ENCODE results near the gene SLFN12. TPM values are rescaled to one million over a fixed set of nuclear protein-coding genes. Genes with fewer than 3 reads are reported as not detected.
"Not testable (repeated sequence)": the region's sequence is repeated elsewhere in the genome, so short reads cannot be mapped to it uniquely, and the experiment has no call there.

Gene SLFN12
- total RNA-seq, 4 donors from 2014 or later: 0.62 to 5.6 (median 1.8) TPM

DNA sequence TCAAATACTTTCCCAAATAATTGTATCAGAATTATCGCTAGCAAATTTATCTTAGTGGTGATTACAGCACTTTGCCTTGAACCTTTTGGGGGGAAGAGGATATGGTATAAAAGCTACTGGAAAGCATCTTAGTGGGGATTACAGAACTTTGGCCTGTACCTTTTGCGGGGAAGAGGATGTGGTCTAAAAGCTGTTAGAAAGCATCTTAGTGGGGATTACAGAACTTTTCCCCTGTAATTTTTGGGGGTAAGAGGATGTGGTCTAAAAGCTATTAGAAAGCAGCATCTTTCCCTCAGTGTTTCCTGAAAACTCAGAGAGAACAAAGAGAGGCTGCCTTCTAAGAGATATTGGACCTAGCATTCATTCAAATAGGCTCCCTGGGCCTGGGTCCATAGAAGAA is 4.1 kb downstream of the SLFN12 start:
- no peak for TF ChIP-seq POLR2AphosphoS5 (IDR thresholded peaks at IDR 0.05)
- TF ChIP-seq EP300 (IDR thresholded peaks at IDR 0.05): no peak
- TF ChIP-seq, protein P1, sequence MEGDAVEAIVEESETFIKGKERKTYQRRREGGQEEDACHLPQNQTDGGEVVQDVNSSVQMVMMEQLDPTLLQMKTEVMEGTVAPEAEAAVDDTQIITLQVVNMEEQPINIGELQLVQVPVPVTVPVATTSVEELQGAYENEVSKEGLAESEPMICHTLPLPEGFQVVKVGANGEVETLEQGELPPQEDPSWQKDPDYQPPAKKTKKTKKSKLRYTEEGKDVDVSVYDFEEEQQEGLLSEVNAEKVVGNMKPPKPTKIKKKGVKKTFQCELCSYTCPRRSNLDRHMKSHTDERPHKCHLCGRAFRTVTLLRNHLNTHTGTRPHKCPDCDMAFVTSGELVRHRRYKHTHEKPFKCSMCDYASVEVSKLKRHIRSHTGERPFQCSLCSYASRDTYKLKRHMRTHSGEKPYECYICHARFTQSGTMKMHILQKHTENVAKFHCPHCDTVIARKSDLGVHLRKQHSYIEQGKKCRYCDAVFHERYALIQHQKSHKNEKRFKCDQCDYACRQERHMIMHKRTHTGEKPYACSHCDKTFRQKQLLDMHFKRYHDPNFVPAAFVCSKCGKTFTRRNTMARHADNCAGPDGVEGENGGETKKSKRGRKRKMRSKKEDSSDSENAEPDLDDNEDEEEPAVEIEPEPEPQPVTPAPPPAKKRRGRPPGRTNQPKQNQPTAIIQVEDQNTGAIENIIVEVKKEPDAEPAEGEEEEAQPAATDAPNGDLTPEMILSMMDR (IDR thresholded peaks at IDR 0.05): no peak
- no peak for TF ChIP-seq POLR2A (IDR thresholded peaks at IDR 0.05)
- no peak overlapping the region for H3K27ac ChIP-seq
- DNase-seq (ENCODE audit: low spot score in 2 of 2): no peak
- 94% methylated on average over 2 of the region's 2 CpGs for WGBS
- H3K4me3 ChIP-seq: no peak overlapping the region
- H3K27me3 ChIP-seq: no peaks in the 10 kb centered on the region
- no peaks in the 10 kb centered on the region for H3K9me3 ChIP-seq
- no peaks in the 10 kb centered on the region for H3K36me3 ChIP-seq
- H3K4me1 ChIP-seq: peaks cover 15% of the 10 kb centered on the region

DNA sequence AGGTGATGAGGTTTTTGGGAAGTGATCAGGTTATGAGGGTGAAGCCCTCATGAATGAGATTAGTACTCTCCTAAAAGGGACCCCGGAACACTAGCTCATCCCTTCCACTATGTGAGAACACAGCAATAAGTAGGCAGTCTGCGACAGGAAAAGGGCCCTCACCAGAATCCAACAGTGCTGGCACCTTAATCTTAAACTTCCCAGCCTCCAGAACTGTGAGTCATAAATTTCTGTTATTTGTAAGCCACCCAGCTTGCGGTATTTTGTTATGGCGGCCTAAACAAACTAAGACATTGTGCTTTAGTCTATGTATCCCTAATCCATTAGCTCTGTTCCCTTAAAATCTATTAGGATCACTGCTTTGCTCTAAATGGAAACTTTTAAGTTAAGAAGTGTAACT is 8.5 kb downstream of the SLFN12 start:
- 93% methylated on average over 4 of the region's 4 CpGs for WGBS

DNA sequence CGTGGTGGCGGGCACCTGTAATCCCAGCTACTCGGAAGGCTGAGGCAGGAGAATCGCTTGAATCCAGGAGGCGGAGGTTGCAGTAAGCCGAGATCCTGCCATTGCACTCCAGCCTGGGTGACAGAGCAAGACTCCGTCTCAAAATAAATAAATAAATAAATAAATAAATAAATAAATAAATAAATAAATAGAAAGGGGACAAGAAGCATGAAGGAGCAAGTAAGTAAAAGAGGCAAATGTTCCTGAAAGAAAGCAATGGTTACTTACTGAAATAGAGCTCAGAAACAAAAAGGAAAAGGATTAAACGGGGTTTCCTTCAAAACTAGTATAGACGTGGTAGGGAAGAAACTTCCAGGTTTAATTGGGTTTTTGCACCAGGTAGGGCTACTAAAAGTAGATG is 11.2 kb downstream of the SLFN12 start:
- H3K4me1 ChIP-seq; DNase-seq (ENCODE audit: low spot score in 2 of 2); H3K9me3 ChIP-seq; H3K27me3 ChIP-seq; H3K27ac ChIP-seq; H3K4me3 ChIP-seq: not testable (repeated sequence)
- H3K36me3 ChIP-seq: peaks cover 12% of the 10 kb centered on the region
- WGBS: 93% methylated on average over 9 of the region's 9 CpGs

More for the DNA sequence above, 8.5 kb downstream of the SLFN12 start:
- no peak for DNase-seq (ENCODE audit: low spot score in 2 of 2)
- no peak for TF ChIP-seq EP300 (IDR thresholded peaks at IDR 0.05)
- no peak for TF ChIP-seq POLR2A (IDR thresholded peaks at IDR 0.05)
- no peak for TF ChIP-seq POLR2AphosphoS5 (IDR thresholded peaks at IDR 0.05)
- TF ChIP-seq, protein P1 (IDR thresholded peaks at IDR 0.05): no peak
- no peaks in the 10 kb centered on the region for H3K9me3 ChIP-seq
- H3K36me3 ChIP-seq: peaks cover 5% of the 10 kb centered on the region
- H3K27me3 ChIP-seq: no peaks in the 10 kb centered on the region
- H3K4me1 ChIP-seq: no peaks in the 10 kb centered on the region
- H3K27ac ChIP-seq: no peak overlapping the region
- no peak overlapping the region for H3K4me3 ChIP-seq

DNA sequence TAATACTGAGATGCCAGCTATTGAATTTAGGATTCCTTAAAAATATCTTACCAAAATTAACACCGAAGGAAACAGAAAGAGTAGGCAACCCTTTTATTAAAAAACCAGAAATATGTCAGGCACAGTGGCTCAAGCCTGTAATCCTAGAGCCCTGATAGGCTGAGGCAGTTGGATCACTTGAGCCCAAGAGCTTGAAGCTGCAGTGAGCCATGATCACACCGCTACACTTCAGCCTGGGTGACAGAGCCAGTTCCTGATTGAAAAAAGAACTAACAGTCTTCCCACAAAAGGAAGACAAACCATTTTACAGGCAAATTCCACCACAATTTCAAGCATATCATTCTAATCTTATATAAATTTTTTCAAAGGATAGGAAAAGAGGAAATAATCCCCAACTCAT is 15.6 kb downstream of the SLFN12 start:
- Histone ChIP-seq H3K9me3 (no peaks in the 10 kb centered on the region), H3K27me3 (no peaks in the 10 kb centered on the region), H3K27ac (no peak overlapping the region), H3K36me3 (peaks cover 18% of the 10 kb centered on the region), H3K4me3 (no peak overlapping the region), H3K4me1 (no peaks in the 10 kb centered on the region)
- 91% methylated on average over 2 of the region's 2 CpGs for WGBS
- DNase-seq (ENCODE audit: low spot score in 2 of 2): no peak
- no peak for TF ChIP-seq EP300 (IDR thresholded peaks at IDR 0.05)
- no peak for TF ChIP-seq POLR2AphosphoS5 (IDR thresholded peaks at IDR 0.05)

DNA sequence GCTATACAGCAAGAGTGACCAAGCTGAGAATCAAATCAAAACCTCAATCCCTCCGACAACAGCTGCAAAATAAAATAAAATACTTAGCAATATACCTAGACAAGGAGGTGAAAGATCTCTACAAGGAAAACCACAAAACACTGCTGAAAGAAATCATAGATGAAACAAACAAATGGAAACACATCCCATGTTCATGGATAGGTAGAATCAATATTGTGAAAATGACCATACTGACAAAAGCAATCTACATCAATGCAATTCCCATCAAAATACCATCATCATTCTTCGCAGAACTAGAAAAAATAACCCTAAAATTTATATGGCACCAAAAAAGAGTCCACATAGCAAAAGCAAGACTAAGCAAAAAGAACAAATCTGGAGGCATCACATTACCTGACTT is 17.6 kb downstream of the SLFN12 start:
- WGBS: 98% methylated on average over 2 of the region's 2 CpGs

DNA sequence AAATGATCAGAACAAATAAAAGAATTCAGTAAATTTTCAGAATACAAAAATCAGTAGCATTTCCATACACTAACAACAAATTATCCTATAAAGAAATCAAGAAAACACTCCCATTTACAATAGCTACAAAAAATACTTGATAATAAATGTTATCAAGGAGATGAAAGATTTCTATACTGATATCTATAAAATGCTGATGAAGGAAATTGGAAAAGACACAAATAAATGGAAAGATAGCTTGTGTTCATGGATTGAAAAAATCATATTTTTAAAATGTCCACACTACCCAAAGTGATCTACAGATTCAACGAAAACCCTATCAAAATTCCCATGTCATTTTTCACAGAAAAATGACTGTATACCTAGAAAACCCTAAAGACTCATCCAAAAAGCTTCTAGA is 18.1 kb downstream of the SLFN12 start:
- TF ChIP-seq POLR2AphosphoS5 (IDR thresholded peaks at IDR 0.05) (no peak), EP300 (IDR thresholded peaks at IDR 0.05) (no peak), POLR2A (IDR thresholded peaks at IDR 0.05) (no peak)
- TF ChIP-seq, protein P1 (IDR thresholded peaks at IDR 0.05): no peak
- Histone ChIP-seq H3K27ac (no peak overlapping the region), H3K36me3 (peaks cover 32% of the 10 kb centered on the region), H3K4me1 (no peaks in the 10 kb centered on the region), H3K4me3 (no peak overlapping the region), H3K27me3 (no peaks in the 10 kb centered on the region), H3K9me3 (no peaks in the 10 kb centered on the region)
- no peak for DNase-seq (ENCODE audit: low spot score in 2 of 2)
- 88% methylated on average over 1 of the region's 1 CpG for WGBS

More for the DNA sequence above, 17.6 kb downstream of the SLFN12 start:
- not testable (repeated sequence) for H3K27me3 ChIP-seq; H3K4me1 ChIP-seq; DNase-seq (ENCODE audit: low spot score in 2 of 2); H3K4me3 ChIP-seq; H3K9me3 ChIP-seq; H3K27ac ChIP-seq
- H3K36me3 ChIP-seq: peaks cover 32% of the 10 kb centered on the region

DNA sequence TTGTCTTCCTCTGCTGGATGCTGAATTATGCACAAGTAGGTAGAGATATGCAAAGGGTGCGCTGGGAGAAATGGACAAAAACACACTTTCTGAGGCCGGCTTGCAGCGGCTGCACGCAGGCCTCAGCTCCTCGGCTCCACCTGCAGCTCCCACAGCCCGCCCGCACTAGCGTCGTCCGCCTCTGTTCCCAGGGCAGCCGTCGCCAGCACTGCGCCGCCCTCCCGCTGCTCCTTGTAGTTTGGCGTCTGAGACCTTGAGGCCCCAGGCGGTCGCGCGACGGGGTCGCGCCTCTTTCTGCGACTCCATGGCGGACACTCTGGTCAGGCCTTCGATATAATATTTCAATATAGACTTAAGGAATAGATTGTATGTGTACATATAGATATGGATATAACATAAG is 24.8 kb downstream of the SLFN12 start:
- Histone ChIP-seq H3K4me1 (no peaks in the 10 kb centered on the region), H3K27me3 (no peaks in the 10 kb centered on the region), H3K27ac (no peak overlapping the region), H3K4me3 (no peak overlapping the region), H3K9me3 (no peaks in the 10 kb centered on the region), H3K36me3 (peaks cover 18% of the 10 kb centered on the region)
- no peak for DNase-seq (ENCODE audit: low spot score in 2 of 2)
- TF ChIP-seq POLR2A (IDR thresholded peaks at IDR 0.05) (no peak), POLR2AphosphoS5 (IDR thresholded peaks at IDR 0.05) (no peak), EP300 (IDR thresholded peaks at IDR 0.05) (no peak)
- TF ChIP-seq, protein P1 (IDR thresholded peaks at IDR 0.05): no peak
- WGBS: 94% methylated on average over 26 of the region's 26 CpGs

Measured in suprapubic skin (tissue), 4 donors.